PC-9 (cell line): Measurements from ENCODE around the gene WFDC1. TPM values are rescaled to one million over a fixed set of nuclear protein-coding genes. Genes with fewer than 3 reads are reported as not detected.
"Not testable (repeated sequence)": the region's sequence is repeated elsewhere in the genome, so short reads cannot be mapped to it uniquely, and the experiment has no call there.

ENCODE experiments used
- BruUV-seq: library from RNA; stranded (reverse); fragments of 400-500 nt; replicated peaks from 2 replicates; lab custom pipeline; 2021; lab: Mats Ljungman, UMichigan
- CTCF ChIA-PET: fragments of 300-600 bp; sonication (Branson Sonifier 250); formaldehyde crosslinking; loops from one replicate; lab custom pipeline; 2022; ENCODE audit warnings: antibody characterized with exemption; lab: Charles Lee
- POLR2A ChIA-PET: fragments of 300-600 bp; sonication (Branson Sonifier 250); formaldehyde crosslinking; loops from one replicate; lab custom pipeline; 2022; ENCODE audit warnings: antibody characterized with exemption; ENCODE audit not compliant: unreplicated experiment; lab: Charles Lee
- DNase-seq, 2 experiments: peaks; one replicate each; pipeline versions ENCODE4 v3.0.0 to v3.0.0-alpha.2; 2015 to 2022; ENCODE audit warnings: mixed read lengths in 1 of 2
- H2AFZ ChIP-seq: fragments of 200-600 bp; sonication (generic); 2 replicates; pipeline ENCODE4 v1.8.1; 2017; ENCODE audit warnings: antibody characterized with exemption
- H3F3A ChIP-seq: fragments of 200-600 bp; sonication (generic); 2 replicates; pipeline ENCODE4 v1.8.1; 2017; ENCODE audit warnings: antibody characterized with exemption, mild to moderate bottlenecking, low read depth; ENCODE audit not compliant: insufficient read depth
- H3K27ac ChIP-seq: fragments of 200-600 bp; sonication (generic); 2 replicates; pipeline ENCODE4 v1.6.1; 2016; ENCODE audit warnings: mixed run types
- H3K27me3 ChIP-seq: fragments of 200-600 bp; sonication (generic); 2 replicates; pipeline ENCODE4 v1.6.1; 2016; ENCODE audit warnings: low read depth, mixed run types; ENCODE audit not compliant: insufficient read depth
- H3K36me3 ChIP-seq: fragments of 200-600 bp; sonication (generic); 2 replicates; pipeline ENCODE4 v1.6.1; 2016; ENCODE audit warnings: low read depth, mixed run types
- H3K4me1 ChIP-seq: fragments of 200-600 bp; sonication (generic); replicated peaks from 2 replicates; pipeline ENCODE4 v1.6.1; 2016; ENCODE audit warnings: mixed run types; ENCODE audit not compliant: insufficient read depth
- H3K4me2 ChIP-seq: fragments of 200-600 bp; sonication (generic); 2 replicates; pipeline ENCODE4 v1.6.1; 2017; ENCODE audit warnings: mixed run types
- H3K4me3 ChIP-seq: fragments of 200-600 bp; sonication (generic); 2 replicates; pipeline ENCODE4 v1.6.1; 2016; ENCODE audit warnings: mixed run types
- H3K79me2 ChIP-seq: fragments of 200-600 bp; sonication (generic); 2 replicates; pipeline ENCODE4 v1.6.1; 2017; ENCODE audit warnings: low read depth, mixed run types
- H3K9me2 ChIP-seq: fragments of 200-600 bp; sonication (generic); 2 replicates; pipeline ENCODE4 v1.8.1; 2017; ENCODE audit warnings: mild to moderate bottlenecking; ENCODE audit not compliant: insufficient read depth
- H3K9me3 ChIP-seq: fragments of 200-600 bp; sonication (generic); 2 replicates; pipeline ENCODE4 v1.8.1; 2016; ENCODE audit warnings: low read depth; ENCODE audit not compliant: insufficient read depth
- H4K20me1 ChIP-seq: fragments of 200-600 bp; sonication (generic); 2 replicates; pipeline ENCODE4 v1.8.1; 2017; ENCODE audit not compliant: insufficient read depth
- EZH2 ChIP-seq: fragments of 200-600 bp; sonication (generic); IDR thresholded peaks from 2 replicates; pipeline ENCODE4 v1.8.0; 2017; ENCODE audit warnings: antibody characterized with exemption, low read depth
- intact Hi-C: fragments of 100-400 bp; cut with micrococcal nuclease; formaldehyde crosslinking; loops from one replicate; pipeline ENCODE4 v1.10.0; 2022; ENCODE audit not compliant: unreplicated experiment
- total RNA-seq: library from RNA; stranded (reverse); gene quantifications from 2 replicates; pipeline ENCODE4 v1.2.3, GENCODE V29; 2021
- TF ChIP-seq, protein P1 (sequence below): fragments of 200-600 bp; sonication (generic); conservative IDR thresholded peaks from 2 replicates; pipeline ENCODE4 v1.6.1; 2017; ENCODE audit warnings: mixed run types, antibody characterized with exemption, mild to moderate bottlenecking, moderate library complexity

Gene WFDC1
- total RNA-seq, 1 experiment from 2014 or later: not detected

DNA sequence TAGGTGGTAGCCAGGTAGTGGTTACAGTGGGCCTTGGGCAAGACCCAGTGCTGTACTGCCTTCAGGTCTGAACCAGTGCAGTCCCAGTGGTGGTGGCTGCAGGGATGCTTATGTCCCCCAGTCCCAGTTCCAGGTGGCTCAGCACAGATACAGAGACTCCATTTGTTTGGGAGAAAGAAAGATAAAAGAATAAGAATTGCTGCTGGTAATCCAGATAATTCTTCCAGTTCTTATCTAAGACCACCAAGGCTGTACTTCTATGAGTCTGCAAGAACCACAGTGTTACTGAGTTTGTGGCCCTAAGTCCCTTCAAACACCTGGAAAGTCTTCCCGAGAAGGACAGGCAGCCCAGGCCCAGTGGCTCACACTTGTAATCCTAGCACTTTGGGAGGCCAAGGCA, 39.8 kb downstream of the WFDC1 start:
- Histone ChIP-seq H3F3A (no peaks in the 10 kb centered on the region), H3K4me2 (no peak overlapping the region), H3K36me3 (no peaks in the 10 kb centered on the region), H3K27ac (no peak overlapping the region), H3K79me2 (no peaks in the 10 kb centered on the region), H3K9me2 (no peaks in the 10 kb centered on the region), H4K20me1 (no peaks in the 10 kb centered on the region), H3K9me3 (no peaks in the 10 kb centered on the region; the same call in 1 of the 2 replicates), H2AFZ (no peak overlapping the region), H3K4me3 (no peak overlapping the region), H3K27me3 (no peaks in the 10 kb centered on the region), H3K4me1 (no peaks in the 10 kb centered on the region)
- TF ChIP-seq EZH2: no peak
- TF ChIP-seq, protein P1, sequence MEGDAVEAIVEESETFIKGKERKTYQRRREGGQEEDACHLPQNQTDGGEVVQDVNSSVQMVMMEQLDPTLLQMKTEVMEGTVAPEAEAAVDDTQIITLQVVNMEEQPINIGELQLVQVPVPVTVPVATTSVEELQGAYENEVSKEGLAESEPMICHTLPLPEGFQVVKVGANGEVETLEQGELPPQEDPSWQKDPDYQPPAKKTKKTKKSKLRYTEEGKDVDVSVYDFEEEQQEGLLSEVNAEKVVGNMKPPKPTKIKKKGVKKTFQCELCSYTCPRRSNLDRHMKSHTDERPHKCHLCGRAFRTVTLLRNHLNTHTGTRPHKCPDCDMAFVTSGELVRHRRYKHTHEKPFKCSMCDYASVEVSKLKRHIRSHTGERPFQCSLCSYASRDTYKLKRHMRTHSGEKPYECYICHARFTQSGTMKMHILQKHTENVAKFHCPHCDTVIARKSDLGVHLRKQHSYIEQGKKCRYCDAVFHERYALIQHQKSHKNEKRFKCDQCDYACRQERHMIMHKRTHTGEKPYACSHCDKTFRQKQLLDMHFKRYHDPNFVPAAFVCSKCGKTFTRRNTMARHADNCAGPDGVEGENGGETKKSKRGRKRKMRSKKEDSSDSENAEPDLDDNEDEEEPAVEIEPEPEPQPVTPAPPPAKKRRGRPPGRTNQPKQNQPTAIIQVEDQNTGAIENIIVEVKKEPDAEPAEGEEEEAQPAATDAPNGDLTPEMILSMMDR: no peak
- DNase-seq: no peak
- ChIA-PET CTCF (no interaction called here), POLR2A (no interaction called here)
- BruUV-seq: no TSS peak
- intact Hi-C loops: no loop called here

DNA sequence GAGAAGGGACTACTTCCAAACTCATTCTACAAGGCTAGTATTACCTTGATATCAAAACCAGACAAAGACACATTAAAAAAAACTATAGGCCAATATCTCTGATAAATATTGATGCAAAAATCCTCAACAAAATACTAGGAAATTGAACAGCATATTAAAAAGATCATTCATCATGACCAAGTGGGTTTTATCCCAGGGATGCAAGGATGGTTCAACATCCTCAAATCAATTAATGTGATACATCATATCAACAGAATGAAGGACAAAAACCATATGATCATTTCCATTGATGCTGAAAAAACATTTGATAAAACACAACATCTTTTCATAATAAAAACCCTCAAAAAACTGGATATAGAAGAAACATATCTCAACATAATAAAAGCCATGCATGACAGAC, 42.6 kb downstream of the WFDC1 start:
- peaks cover 12% of the 10 kb centered on the region for H3K4me1 ChIP-seq
- H3K4me3 ChIP-seq, CTCF ChIA-PET, H3K9me2 ChIP-seq, POLR2A ChIA-PET, DNase-seq, H4K20me1 ChIP-seq, H2AFZ ChIP-seq, H3K36me3 ChIP-seq, H3K79me2 ChIP-seq, H3K9me3 ChIP-seq, BruUV-seq, H3K27me3 ChIP-seq, H3K27ac ChIP-seq, H3K4me2 ChIP-seq, H3F3A ChIP-seq, intact Hi-C loops: not testable (repeated sequence)

DNA sequence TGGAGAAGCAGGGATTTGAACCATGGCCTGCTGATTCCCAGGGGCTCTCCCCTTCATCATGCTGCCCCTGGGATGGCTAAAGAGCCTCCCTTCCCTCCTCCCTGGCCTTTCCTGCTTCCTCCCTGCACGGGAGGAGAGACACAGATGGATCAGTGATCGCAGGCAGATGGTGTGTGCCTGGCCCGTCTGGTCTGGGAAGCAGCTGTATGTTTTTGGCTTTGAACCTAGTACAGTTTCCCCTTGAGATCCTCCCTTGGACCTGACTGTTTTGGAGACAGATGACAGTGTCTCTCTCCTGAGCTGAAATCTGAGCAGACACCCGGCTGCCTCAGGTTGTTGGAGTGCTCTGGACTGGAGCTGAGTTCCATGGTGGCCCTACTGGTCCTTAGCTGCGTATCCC, 44.6 kb downstream of the WFDC1 start:
- Histone ChIP-seq H3F3A (peaks cover 4% of the 10 kb centered on the region; the same call in 1 of the 2 replicates), H3K4me2 (no peak overlapping the region), H4K20me1 (no peaks in the 10 kb centered on the region), H3K27me3 (no peaks in the 10 kb centered on the region), H3K9me2 (no peaks in the 10 kb centered on the region), H3K4me3 (no peak overlapping the region), H3K9me3 (no peaks in the 10 kb centered on the region; the same call in 1 of the 2 replicates), H3K4me1 (peaks cover 12% of the 10 kb centered on the region), H3K27ac (no peak overlapping the region), H2AFZ (no peak overlapping the region), H3K79me2 (no peaks in the 10 kb centered on the region), H3K36me3 (no peaks in the 10 kb centered on the region)
- POLR2A ChIA-PET: no interaction called here
- CTCF ChIA-PET: no interaction called here
- intact Hi-C loops: no loop called here
- no peak for DNase-seq
- no TSS peak for BruUV-seq
- TF ChIP-seq EZH2: no peak
- TF ChIP-seq, protein P1: no peak

DNA sequence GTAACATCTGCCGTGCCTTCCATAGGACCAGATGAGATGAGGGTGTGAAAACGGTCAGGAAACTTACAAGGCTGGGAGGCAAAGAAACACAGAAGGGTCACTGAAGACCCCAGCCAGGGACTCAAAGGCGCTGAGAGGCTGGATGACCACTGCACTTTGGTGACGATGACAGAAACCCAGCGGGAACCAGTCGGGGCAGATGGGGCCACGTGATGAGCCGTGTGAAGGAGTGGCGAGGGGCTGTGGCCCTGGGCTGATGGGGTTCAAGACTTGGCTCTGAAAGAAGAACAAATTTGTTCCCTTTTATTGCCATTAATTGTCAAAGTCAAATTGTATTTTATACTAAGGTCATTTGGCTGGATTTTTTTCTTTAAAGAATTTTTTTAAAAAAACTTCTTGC, 45.1 kb downstream of the WFDC1 start:
- ChIA-PET CTCF (no interaction called here), POLR2A (no interaction called here)
- H3K4me2 ChIP-seq: peak overlapping the region; percentile 49; the same call in 1 of the 2 replicates
- H3K27me3 ChIP-seq: no peaks in the 10 kb centered on the region
- H3K9me2 ChIP-seq: no peaks in the 10 kb centered on the region
- BruUV-seq: no TSS peak
- H3K27ac ChIP-seq: no peak overlapping the region
- H3K9me3 ChIP-seq: no peaks in the 10 kb centered on the region; the same call in 1 of the 2 replicates
- H3K4me3 ChIP-seq: no peak overlapping the region
- H2AFZ ChIP-seq: no peak overlapping the region
- no peak for TF ChIP-seq EZH2
- TF ChIP-seq, protein P1: no peak
- H3K36me3 ChIP-seq: no peaks in the 10 kb centered on the region
- H3K4me1 ChIP-seq: peaks cover 12% of the 10 kb centered on the region
- H3K79me2 ChIP-seq: no peaks in the 10 kb centered on the region
- H3F3A ChIP-seq: peaks cover 4% of the 10 kb centered on the region; the same call in 1 of the 2 replicates
- intact Hi-C loops: no loop called here
- DNase-seq: no peak
- no peaks in the 10 kb centered on the region for H4K20me1 ChIP-seq
